ENCODE data around the gene ICA1.

DNA sequence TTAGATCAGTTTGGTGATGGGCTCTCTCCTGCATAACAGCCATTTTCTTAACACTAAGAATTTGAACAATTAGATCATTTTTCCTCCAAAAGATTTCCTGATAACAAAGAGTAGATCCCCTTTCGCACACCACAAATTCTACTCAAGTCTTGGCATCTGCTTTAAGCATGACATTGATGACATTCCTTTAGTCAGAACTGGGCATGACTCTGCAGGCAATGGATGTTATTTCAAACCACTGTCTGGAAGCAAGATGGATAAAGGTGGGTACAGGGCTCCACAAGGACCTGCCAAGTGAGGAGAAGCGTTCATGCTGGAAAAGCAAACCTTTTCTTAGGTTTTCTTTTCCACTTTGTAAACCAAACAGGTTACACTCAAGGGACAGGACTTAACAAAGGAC is 169.8 kb downstream of the ICA1 start:
- TF ChIP-seq MAFK (IDR thresholded peaks at IDR 0.05; ENCODE audit: partially characterized antibody) (no peak), RAD21 (conservative IDR thresholded peaks at IDR 0.05 in 1 of 2, IDR thresholded peaks at IDR 0.05 in 1 of 2) (no peak), BHLHE40 (IDR thresholded peaks at IDR 0.05; ENCODE audit: low read depth, low read length) (no peak), POLR2A (IDR thresholded peaks at IDR 0.05; ENCODE audit: low read length) (no peak), MYC (IDR thresholded peaks at IDR 0.05; ENCODE audit: borderline replicate concordance, low read length) (no peak), GATA3 (IDR thresholded peaks at IDR 0.05; ENCODE audit: borderline replicate concordance) (no peak)
- TF ChIP-seq, protein P1, sequence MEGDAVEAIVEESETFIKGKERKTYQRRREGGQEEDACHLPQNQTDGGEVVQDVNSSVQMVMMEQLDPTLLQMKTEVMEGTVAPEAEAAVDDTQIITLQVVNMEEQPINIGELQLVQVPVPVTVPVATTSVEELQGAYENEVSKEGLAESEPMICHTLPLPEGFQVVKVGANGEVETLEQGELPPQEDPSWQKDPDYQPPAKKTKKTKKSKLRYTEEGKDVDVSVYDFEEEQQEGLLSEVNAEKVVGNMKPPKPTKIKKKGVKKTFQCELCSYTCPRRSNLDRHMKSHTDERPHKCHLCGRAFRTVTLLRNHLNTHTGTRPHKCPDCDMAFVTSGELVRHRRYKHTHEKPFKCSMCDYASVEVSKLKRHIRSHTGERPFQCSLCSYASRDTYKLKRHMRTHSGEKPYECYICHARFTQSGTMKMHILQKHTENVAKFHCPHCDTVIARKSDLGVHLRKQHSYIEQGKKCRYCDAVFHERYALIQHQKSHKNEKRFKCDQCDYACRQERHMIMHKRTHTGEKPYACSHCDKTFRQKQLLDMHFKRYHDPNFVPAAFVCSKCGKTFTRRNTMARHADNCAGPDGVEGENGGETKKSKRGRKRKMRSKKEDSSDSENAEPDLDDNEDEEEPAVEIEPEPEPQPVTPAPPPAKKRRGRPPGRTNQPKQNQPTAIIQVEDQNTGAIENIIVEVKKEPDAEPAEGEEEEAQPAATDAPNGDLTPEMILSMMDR (IDR thresholded peaks at IDR 0.05): no peak
- TF ChIP-seq, protein P2, sequence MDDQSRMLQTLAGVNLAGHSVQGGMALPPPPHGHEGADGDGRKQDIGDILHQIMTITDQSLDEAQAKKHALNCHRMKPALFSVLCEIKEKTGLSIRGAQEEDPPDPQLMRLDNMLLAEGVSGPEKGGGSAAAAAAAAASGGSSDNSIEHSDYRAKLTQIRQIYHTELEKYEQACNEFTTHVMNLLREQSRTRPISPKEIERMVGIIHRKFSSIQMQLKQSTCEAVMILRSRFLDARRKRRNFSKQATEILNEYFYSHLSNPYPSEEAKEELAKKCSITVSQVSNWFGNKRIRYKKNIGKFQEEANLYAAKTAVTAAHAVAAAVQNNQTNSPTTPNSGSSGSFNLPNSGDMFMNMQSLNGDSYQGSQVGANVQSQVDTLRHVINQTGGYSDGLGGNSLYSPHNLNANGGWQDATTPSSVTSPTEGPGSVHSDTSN (IDR thresholded peaks at IDR 0.05): no peak
